SK-N-SH (cell line): ENCODE results near the gene CHD9. TPM values are rescaled to one million over a fixed set of nuclear protein-coding genes. Genes with fewer than 3 reads are reported as not detected.

Source experiments
- CTCF ChIA-PET: fragments of 300-600, 350-600 bp; formaldehyde crosslinking; extraction: SDS; loops from one replicate; lab custom pipeline; 2021; lab: Yijun Ruan, JAX
- POLR2A ChIA-PET: fragments of 350-600 bp; sonication (Branson Sonifier 250); formaldehyde crosslinking; extraction: SDS; loops from one replicate; lab custom pipeline; 2020; ENCODE audit warnings: antibody characterized with exemption, inconsistent platforms; lab: Yijun Ruan, JAX
- DNase-seq: peaks from one replicate; pipeline ENCODE4 v3.0.0; 2012
- H2AFZ ChIP-seq: fragments of 200-600 bp; sonication (generic); 2 replicates; pipeline ENCODE4 v1.8.1; 2016; ENCODE audit warnings: antibody characterized with exemption, mild to moderate bottlenecking, low read depth
- H3F3A ChIP-seq: fragments of 200-600 bp; sonication (generic); replicated peaks from 2 replicates; pipeline ENCODE3; 2016; ENCODE audit warnings: antibody characterized with exemption, mild to moderate bottlenecking; ENCODE audit not compliant: insufficient read depth
- H3K27ac ChIP-seq, 2 experiments: fragments of 200-500 bp in 1 of 2; fragments of 200-600 bp in 1 of 2; sonication (Bioruptor generic) in 1 of 2; sonication (generic), shearing (Covaris generic) in 1 of 2; 2 replicates each; pipeline versions ENCODE4 v1.5.1 to v1.6.1; 2014 to 2016; ENCODE audit warnings: low read depth in 2 of 2, inconsistent platforms in 1 of 2, low read length in 1 of 2, mild to moderate bottlenecking in 1 of 2, mixed read lengths in 1 of 2
- H3K27me3 ChIP-seq: fragments of 200-600 bp; sonication (generic), shearing (Covaris generic); 2 replicates; pipeline ENCODE4 v1.6.1; 2016; ENCODE audit warnings: mixed run types; ENCODE audit not compliant: insufficient read depth
- H3K36me3 ChIP-seq, 2 experiments: fragments of 200-500 bp in 1 of 2; fragments of 200-600 bp in 1 of 2; sonication (Bioruptor generic) in 1 of 2; sonication (generic) in 1 of 2; replicated peaks in 1 of 2; 2 replicates each; pipeline versions ENCODE3 to v1.5.1; 2014 to 2016; ENCODE audit warnings: low read length in 1 of 2, mild to moderate bottlenecking in 1 of 2; ENCODE audit not compliant: insufficient read depth in 2 of 2, control insufficient read depth in 1 of 2
- H3K4me1 ChIP-seq, 2 experiments: fragments of 200-500 bp in 1 of 2; fragments of 200-600 bp in 1 of 2; sonication (Bioruptor generic) in 1 of 2; sonication (generic), shearing (Covaris generic) in 1 of 2; 2 replicates each; pipeline versions ENCODE4 v1.5.1 to v1.6.1; 2014 to 2016; ENCODE audit warnings: low read depth in 1 of 2, low read length in 1 of 2, mixed run types in 1 of 2; ENCODE audit not compliant: insufficient read depth in 2 of 2, control insufficient read depth in 1 of 2
- H3K4me2 ChIP-seq: fragments of 200-600 bp; sonication (generic), shearing (Covaris generic); 2 replicates; pipeline ENCODE4 v1.6.1; 2017; ENCODE audit warnings: mixed run types
- H3K4me3 ChIP-seq, 2 experiments: fragments of 200-500 bp in 1 of 2; fragments of 200-600 bp in 1 of 2; sonication (Bioruptor generic) in 1 of 2; sonication (generic), shearing (Covaris generic) in 1 of 2; 2 replicates each; pipeline versions ENCODE4 v1.5.1 to v1.8.1; 2014 to 2016; ENCODE audit warnings: low read depth in 2 of 2, inconsistent platforms in 1 of 2, low read length in 1 of 2, mild to moderate bottlenecking in 1 of 2, mixed read lengths in 1 of 2, moderate library complexity in 1 of 2
- H3K79me2 ChIP-seq: fragments of 200-600 bp; sonication (generic); 2 replicates; pipeline ENCODE4 v1.8.1; 2017; ENCODE audit warnings: mild to moderate bottlenecking; ENCODE audit not compliant: insufficient read depth
- H3K9ac ChIP-seq: fragments of 200-600 bp; sonication (generic); 2 replicates; pipeline ENCODE4 v1.6.1; 2017; ENCODE audit warnings: mixed run types
- H3K9me2 ChIP-seq: fragments of 200-600 bp; sonication (generic); 2 replicates; pipeline ENCODE4 v1.6.1; 2017; ENCODE audit warnings: mixed run types
- H3K9me3 ChIP-seq: fragments of 200-600 bp; sonication (generic); 2 replicates; pipeline ENCODE4 v1.6.1; 2017; ENCODE audit warnings: mixed run types, mild to moderate bottlenecking, moderate library complexity
- H4K20me1 ChIP-seq: fragments of 200-600 bp; sonication (generic); 2 replicates; pipeline ENCODE4 v1.6.1; 2017; ENCODE audit warnings: mild to moderate bottlenecking, mixed run types; ENCODE audit not compliant: insufficient read depth
- CTCF ChIP-seq: fragments of 200-600 bp; sonication (generic); IDR thresholded peaks from 2 replicates; pipeline ENCODE4 v1.6.1; 2017; ENCODE audit warnings: antibody characterized with exemption, mild to moderate bottlenecking, moderate library complexity
- ELF1 ChIP-seq: IDR thresholded peaks from 2 replicates; pipeline ENCODE4 v1.4.0; 2012
- EZH2phosphoT487 ChIP-seq: fragments of 200-600 bp; sonication (generic); IDR thresholded peaks from 2 replicates; pipeline ENCODE4 v1.6.1; 2017; ENCODE audit warnings: low read depth, mixed run types, mild to moderate bottlenecking, antibody characterized with exemption, moderate library complexity, borderline replicate concordance
- FOSL2 ChIP-seq: IDR thresholded peaks from 2 replicates; pipeline ENCODE4 v1.4.0; 2012; ENCODE audit warnings: low read depth, mild to moderate bottlenecking, moderate library complexity, borderline replicate concordance
- FOXJ3 ChIP-seq: sonication (generic); formaldehyde crosslinking; IDR thresholded peaks from 2 replicates; pipeline ENCODE4 v1.5.1; 2020; ENCODE audit warnings: mild to moderate bottlenecking, missing genetic modification reagents
- FOXM1 ChIP-seq: IDR thresholded peaks from 2 replicates; pipeline ENCODE4 v1.4.0; 2012; ENCODE audit warnings: low read depth, mild to moderate bottlenecking
- GABPA ChIP-seq: IDR thresholded peaks from 2 replicates; pipeline ENCODE4 v1.4.0; 2012; ENCODE audit warnings: low read depth, mild to moderate bottlenecking
- JUND ChIP-seq: IDR thresholded peaks from 2 replicates; pipeline ENCODE4 v1.4.0; 2012
- MAX ChIP-seq: IDR thresholded peaks from 2 replicates; pipeline ENCODE4 v1.4.0; 2012; ENCODE audit warnings: low read depth
- MXI1 ChIP-seq: IDR thresholded peaks from 2 replicates; pipeline ENCODE4 v1.6.1; 2012; ENCODE audit warnings: mild to moderate bottlenecking, low read depth, low read length, improper control_type of control experiment
- NFIC ChIP-seq: IDR thresholded peaks from 2 replicates; pipeline ENCODE4 v1.4.0; 2012; ENCODE audit warnings: borderline replicate concordance
- NRF1 ChIP-seq: IDR thresholded peaks from 2 replicates; pipeline ENCODE4 v1.6.1; 2012; ENCODE audit warnings: low read depth, mild to moderate bottlenecking, low read length
- PBX3 ChIP-seq: IDR thresholded peaks from 2 replicates; pipeline ENCODE4; 2012
- POLR2AphosphoS5 ChIP-seq: IDR thresholded peaks from 2 replicates; pipeline ENCODE4 v1.6.1; 2012; ENCODE audit warnings: low read depth, low read length
- RAD21 ChIP-seq: IDR thresholded peaks from 2 replicates; pipeline ENCODE4 v1.6.1; 2012; ENCODE audit warnings: mild to moderate bottlenecking, low read length
- RCOR1 ChIP-seq: fragments of 150-350 bp; IDR thresholded peaks from 2 replicates; pipeline ENCODE4 v1.6.1; 2017; ENCODE audit warnings: antibody characterized with exemption, low read length
- RFX5 ChIP-seq: IDR thresholded peaks from 2 replicates; pipeline ENCODE4 v1.6.1; 2012; ENCODE audit warnings: mild to moderate bottlenecking, improper control_type of control experiment, low read length
- SIN3A ChIP-seq: IDR thresholded peaks from 2 replicates; pipeline ENCODE4 v1.6.1; 2012; ENCODE audit warnings: low read depth, mild to moderate bottlenecking, low read length, moderate library complexity, borderline replicate concordance
- TCF12 ChIP-seq: IDR thresholded peaks from 2 replicates; pipeline ENCODE4 v1.4.0; 2012
- TEAD4 ChIP-seq: IDR thresholded peaks from 2 replicates; pipeline ENCODE4 v1.4.0; 2012; ENCODE audit warnings: mild to moderate bottlenecking, borderline replicate concordance; ENCODE audit not compliant: insufficient read depth
- YY1 ChIP-seq: IDR thresholded peaks from 2 replicates; pipeline ENCODE4 v1.4.0; 2012; ENCODE audit warnings: low read depth, mild to moderate bottlenecking
- polyA plus RNA-seq, 3 experiments: library from polyadenylated mRNA; depleted of rRNA; stranded (reverse); fragments of >200 nt; gene quantifications; 2 replicates each; pipeline ENCODE4 v1.2.3, GENCODE V29; 2012
- TF ChIP-seq, protein P1 (sequence below): IDR thresholded peaks from 2 replicates; pipeline ENCODE4 v1.4.0; 2012; ENCODE audit warnings: low read depth, borderline replicate concordance

CHD9 gene
- polyA plus RNA-seq, 1 of the 3 experiments (the other 2 are of a cell fraction): 6.2 TPM

GRCh38 chr16:53080345-53081031, 25.7 kb downstream of the CHD9 start (continued):
- TF ChIP-seq, protein P1, sequence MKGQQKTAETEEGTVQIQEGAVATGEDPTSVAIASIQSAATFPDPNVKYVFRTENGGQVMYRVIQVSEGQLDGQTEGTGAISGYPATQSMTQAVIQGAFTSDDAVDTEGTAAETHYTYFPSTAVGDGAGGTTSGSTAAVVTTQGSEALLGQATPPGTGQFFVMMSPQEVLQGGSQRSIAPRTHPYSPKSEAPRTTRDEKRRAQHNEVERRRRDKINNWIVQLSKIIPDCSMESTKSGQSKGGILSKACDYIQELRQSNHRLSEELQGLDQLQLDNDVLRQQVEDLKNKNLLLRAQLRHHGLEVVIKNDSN: no peak
- TF ChIP-seq FOXM1: 0 out of 2 replicates have a peak, but pooled peaks have one; percentile 32
- no peak for TF ChIP-seq ELF1
- peak; percentile 51; the same call in 1 of the 2 replicates for TF ChIP-seq MAX
- TF ChIP-seq NRF1: no peak
- peak; percentile 85 for TF ChIP-seq POLR2AphosphoS5
- TF ChIP-seq RAD21: peak; percentile 47
- peak; percentile 91 for TF ChIP-seq MXI1
- no peak for TF ChIP-seq CTCF
- TF ChIP-seq PBX3: peak; percentile 81
- TF ChIP-seq TCF12: peak; percentile 80
- TF ChIP-seq TEAD4: peak; percentile 59; the same call in 1 of the 2 replicates
- peak; percentile 41; the same call in 1 of the 2 replicates for TF ChIP-seq RFX5
- TF ChIP-seq FOSL2: peak; percentile 57; the same call in 1 of the 2 replicates
- TF ChIP-seq RCOR1: peak; percentile 74
- no peak for TF ChIP-seq YY1
- peak; percentile 20; the same call in 1 of the 2 replicates for TF ChIP-seq NFIC
- peak; percentile 88 for TF ChIP-seq FOXJ3 (CRISPR knock-in tag)
- TF ChIP-seq GABPA: no peak
- TF ChIP-seq, all 33 proteins: peak for 17

DNA sequence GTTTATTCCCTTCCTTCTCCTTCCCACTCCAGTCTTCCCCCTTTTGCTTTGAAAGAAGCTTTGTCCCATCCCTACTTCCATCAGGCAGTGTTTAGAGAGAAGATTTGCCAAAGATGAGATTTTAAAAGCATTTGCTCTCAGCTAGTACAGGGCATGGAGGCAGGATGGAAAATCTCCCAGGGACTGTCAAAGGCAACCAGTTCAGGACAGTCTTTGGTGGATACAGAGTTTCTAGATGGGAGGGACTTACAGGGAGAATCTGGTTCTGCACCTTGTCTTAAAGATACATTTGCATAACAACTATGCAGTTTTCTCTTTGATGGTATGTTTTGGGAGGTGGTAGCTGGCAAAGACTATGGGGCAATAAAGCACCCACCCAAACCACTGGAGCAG, 26.2 kb downstream of the CHD9 start:
- POLR2A ChIA-PET: interaction anchor here (0.6 to 3.0 kb wide), 5 partner anchors 11 to 49 kb away, joined by 3 to 32 read pairs (median 7); partner anchors contain the start of gene CHD9
- Histone ChIP-seq H3K4me1 (peaks cover 60 to 61% of the 10 kb centered on the region in 2 experiments), H3K79me2 (peaks cover 58% of the 10 kb centered on the region), H3K4me3 (peak overlapping the region in 1 of 2 experiments; percentile 50; a peak in 2 of 4 replicates), H3K9me2 (no peaks in the 10 kb centered on the region), H3K4me2 (peak overlapping the region; percentile 68), H3K27me3 (no peaks in the 10 kb centered on the region), H3K9me3 (no peaks in the 10 kb centered on the region), H3K27ac (peak overlapping the region; percentile 91 to 96), H4K20me1 (no peaks in the 10 kb centered on the region), H3F3A (peaks cover 36% of the 10 kb centered on the region)
- no peak for TF ChIP-seq JUND
- TF ChIP-seq RAD21: no peak
- no peak for TF ChIP-seq FOXM1
- TF ChIP-seq TCF12: no peak
- no peak for TF ChIP-seq NRF1
- no peak for TF ChIP-seq EZH2phosphoT487
- no peak for TF ChIP-seq RCOR1
- TF ChIP-seq SIN3A: no peak
- no peak for TF ChIP-seq PBX3
- no peak for TF ChIP-seq FOSL2
- TF ChIP-seq ELF1: no peak
- TF ChIP-seq, all 33 proteins: peak for 0
- CTCF ChIA-PET: interaction anchor here (1.1 to 5.5 kb wide), 6 partner anchors 22 to 203 kb away, joined by 3 to 50 read pairs (median 5); partner anchors contain the start of gene CHD9
- Histone ChIP-seq H3K36me3 (no peaks in the 10 kb centered on the region), H2AFZ (no peak overlapping the region), H3K9ac (peak overlapping the region; percentile 51)
- DNase-seq: no peak
